T-helper 2 cell (primary cell): ENCODE measurements around the gene LSAMP.

Experiments
- DNase-seq, 5 experiments: peaks; one replicate each; pipeline versions ENCODE4 v3.0.0 to v3.0.0-alpha.2; 2012 to 2022

LSAMP gene

DNA sequence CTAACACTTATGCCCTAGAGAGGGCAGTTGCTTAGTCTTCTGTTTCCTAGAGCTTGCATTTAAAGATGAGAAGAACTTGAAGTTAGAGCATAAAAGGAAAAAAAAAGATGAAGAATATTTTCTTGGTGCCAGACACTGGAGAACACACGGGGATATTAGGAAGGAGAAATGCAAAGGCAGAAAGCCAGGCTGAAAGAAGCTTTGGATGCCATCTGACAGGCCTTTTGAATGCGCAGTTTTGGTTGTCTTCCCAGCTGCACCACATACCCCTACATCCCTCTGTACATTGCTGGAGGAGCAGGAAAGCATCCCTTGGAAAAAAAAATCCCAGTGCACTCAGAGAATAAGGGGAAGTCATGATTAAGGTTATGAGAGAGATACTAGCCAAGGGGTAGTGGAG, 443.1 kb downstream of the LSAMP start:
- DNase-seq, result no peak

DNA sequence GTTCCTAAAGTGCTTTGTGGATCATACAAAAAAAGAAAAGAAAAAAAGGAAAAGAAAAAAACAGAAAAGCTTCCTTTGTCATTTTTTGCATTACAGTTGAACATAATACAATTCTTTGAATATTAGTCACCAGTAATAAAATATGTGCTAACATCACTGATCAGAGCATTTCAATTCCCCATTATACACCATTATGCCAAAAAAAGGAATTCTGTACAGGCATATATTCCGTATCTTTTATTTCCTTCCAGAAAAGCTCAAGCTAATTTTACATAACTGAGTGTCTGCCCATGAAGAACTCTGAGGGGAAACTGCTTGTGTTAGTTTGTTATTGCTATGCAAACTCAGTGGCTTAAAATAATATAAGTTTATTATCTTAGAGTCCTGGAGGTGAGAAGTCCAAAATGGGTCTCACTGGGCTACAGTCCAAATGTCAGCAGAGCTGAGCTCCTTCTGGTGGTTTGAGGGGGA, 444.1 kb downstream of the LSAMP start:
- no peak for DNase-seq

DNA sequence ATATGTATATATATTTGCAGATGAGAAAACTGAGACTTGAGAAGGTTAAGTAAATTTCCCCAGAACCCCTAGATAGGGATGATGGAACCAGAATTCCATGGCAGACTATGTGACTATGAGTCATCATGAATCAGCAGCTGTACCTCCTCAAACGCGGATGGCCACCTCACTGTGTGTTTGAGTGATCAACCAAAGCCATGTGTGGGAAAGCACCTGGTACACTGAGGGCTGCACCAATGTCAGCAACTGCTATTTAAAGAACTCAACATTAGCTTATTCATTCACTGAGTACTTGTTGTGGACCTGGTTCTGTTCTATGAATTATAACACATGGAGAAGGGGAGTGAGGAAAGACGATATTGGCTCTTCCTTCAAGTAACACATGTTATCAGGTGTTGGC, 445.0 kb downstream of the LSAMP start:
- no peak for DNase-seq

DNA sequence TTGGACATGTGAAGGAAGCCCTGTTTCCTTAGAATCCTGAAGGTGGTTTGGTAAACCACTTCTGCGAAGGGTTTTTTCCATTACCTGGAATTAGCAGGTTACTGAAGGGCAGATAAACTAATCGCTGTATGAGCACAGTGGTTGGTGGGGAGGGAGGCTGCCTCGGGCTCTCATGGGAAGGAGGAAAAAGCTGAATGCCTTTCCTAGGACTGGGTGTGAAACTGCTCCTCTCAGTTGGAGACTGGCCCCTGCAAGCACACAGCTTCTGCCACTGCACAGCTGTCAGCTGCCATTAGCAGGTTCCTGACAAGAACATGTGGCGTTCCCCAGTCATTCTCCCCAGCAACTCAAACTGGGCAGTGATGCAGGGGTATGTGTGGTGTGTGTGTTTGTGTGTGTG, 445.7 kb downstream of the LSAMP start:
- DNase-seq, result no peak

DNA sequence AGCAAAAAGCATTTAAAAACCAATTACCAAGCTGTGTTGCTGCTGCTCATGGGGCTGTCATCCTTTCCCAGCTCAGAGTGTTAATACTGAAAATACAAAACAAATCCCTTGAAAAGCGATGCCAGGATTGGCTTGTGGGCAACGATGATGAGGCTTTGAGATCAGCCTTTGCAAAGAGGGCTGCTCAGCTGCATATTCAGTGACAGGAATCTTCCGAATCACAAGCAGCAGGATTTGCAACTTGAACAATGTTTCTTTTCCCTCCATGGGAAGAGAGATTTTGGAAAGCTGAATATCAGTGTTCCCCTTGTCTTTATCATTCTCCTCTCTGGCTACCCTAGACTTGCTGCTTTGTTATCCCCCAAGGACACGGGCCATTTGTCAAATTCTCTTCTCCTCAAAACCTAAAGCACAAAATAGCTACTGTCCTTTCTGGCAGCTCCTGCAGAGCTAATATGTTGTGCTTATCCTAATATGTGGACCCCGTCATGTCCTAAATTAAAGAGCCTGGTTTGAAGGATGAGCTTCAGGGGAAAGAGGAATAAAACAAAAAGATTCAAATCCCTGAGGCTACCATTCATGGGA, 446.2 kb downstream of the LSAMP start:
- no peak for DNase-seq

DNA sequence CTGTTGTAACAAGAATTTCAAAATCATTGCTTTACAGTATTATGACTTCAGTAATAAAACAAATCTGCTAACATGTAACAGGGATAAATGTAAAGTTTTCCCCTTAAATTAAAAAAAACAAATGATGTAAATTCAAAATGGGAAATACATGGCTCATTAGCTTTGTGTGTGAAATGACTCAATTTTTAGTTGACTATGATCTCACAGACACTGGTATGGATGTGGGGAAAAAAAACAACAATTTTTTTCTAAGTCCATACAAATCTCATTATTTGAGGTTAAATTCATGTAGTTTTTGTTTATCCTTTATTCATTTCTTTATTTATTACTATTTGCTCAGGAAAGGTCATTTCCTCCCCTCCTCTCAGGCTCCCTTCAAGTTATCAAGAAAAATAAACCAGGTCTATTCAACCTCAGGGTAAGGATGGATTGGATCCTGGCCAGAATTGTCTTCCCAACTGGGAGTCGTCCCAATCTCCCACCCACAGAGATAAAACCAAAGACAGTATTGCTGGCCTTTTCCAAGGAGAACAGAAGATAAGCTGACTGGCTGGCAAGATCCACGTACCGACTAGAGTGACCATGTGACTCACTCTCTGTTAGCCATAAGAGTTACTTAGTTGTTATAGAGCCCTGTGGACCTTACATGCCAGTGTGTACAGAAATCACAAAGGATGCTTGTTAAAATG, 448.7 kb downstream of the LSAMP start:
- DNase-seq, result no peak

DNA sequence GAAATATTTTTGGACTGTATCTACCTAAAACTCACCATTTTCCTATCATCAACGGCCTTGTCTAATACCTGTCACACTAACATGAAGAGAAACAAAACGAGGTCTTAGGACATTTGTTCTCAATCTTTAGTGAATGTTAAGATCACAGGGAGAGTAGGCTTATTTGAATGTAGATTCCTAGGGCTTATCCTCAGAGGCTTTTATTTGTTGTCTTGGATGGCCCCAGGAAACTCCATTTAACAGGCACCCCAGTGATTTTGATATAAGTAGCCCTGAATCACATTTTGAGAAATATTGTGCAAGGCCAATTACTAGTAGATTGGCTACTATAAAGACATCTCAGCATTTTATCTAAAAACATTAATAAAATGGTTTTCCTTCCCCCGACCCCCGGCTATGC, 454.6 kb downstream of the LSAMP start:
- no peak for DNase-seq

DNA sequence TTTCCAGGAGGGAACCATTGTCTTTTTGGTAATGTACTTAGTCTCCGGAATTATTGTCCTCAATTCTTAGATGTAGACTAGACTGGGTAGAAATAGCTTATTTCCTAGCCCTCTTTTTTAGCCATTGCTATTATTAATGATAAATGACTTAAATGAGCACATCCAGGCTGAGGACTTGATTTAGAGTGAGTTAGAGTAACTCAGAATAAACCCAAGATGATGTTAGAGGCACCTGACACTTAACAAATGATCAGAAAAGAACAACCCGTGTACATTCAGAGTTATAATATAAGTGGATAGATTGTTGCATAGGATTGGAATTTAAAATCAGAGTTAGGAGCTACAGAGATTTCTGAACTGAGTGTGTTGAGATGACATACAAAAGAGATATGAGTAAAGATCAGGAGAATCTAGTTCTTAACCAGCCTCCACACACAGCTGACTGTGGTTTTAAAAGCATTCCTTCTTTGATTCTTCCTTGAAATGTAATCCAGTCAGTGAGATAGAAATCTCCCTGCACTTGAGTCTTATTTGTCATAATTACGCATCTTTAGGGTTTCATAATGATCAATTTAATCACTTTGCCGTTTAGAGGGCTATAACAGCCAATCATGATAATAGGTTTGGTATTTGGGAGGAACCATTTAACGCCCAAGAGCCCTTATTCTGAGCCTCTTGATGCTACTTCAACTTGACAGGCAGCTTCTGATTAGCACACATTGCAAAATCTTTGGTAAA, 455.4 kb downstream of the LSAMP start:
- DNase-seq, result no peak

DNA sequence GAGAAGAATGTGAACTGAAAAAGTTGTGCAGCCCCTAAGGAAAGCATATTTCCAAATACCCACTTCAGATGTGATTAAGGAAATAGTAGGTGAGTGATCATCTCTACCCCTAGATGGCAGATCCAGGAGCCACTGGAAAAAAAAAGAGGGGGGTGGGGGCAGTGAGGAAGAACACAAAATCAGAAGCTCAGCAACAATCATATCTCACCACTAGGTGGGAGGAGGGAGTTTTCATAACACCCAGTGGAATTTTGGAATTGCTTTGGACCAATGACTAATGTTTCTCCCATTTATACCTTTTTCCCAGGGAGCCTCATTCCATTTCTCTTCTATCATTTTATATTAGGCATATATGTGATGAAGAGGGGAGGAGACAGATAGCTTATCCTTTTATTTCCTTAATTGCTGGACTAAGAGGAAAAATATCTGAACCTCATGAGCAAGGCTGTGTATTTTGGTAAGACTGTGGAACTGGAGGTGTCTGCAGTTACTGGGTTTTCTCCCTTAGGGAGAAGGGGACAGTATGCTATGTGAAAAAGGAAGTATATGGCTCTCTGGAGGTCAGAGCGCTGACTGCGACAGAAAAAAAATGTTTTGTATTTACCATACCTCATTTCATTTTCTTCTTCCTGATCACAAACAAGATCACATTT, 458.6 kb downstream of the LSAMP start:
- no peak for DNase-seq

DNA sequence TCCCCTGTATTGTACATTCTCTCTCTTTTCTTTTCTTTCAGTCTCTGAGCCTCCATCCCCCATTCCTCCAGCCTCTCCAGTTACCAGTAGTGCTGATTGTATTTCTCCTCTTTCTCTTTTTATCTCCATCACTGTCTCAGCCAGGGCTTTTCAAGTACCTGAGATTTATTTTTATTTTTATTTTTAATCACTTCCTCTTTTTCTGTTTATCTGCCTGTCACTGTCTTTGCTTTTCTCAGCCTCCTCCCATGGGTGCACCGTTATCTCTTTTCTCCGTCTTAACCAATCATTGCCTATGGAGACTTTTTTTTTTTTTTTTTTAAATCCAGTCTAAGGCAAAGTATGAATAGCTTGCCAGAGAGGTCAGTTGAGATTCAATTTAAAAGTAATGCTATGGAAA, 462.7 kb downstream of the LSAMP start:
- DNase-seq, result no peak

DNA sequence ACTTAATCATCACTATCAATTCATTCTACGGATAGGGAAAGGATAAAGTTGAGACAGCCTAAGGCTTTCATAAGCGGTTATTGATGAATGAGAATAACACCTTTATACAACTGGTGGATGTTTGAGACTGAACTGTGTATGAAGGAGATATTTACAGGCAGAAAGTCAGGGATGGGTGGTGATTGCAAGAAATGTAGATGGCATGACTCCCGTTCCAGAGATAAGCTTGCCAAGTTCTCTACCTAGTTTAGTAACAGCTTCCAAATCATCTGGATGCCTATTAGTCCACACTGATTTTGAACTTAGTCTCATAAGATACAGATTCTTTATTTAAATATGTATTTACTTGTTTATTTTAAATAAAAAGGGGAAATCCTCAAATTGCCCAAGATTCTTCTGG, 463.2 kb downstream of the LSAMP start:
- DNase-seq, result no peak

DNA sequence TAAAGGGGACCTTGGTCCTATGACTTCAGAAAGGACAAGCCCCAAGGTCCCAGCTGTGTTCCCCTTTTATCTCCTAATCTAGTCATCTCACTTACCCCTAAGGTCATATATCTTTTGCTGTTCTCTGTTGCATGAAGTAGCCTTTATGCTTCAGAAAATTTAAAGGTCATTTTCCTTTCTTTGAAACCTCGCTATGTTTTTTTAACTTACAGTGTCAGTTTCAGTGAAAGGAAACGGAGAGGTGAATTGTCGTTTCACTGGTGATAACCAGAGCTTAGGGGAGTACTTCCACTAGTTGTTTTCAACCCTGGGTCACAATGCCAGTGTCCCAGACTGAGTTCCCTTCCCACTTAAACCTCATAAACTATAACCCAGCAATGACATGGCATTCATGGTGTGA, 464.6 kb downstream of the LSAMP start:
- DNase-seq, result no peak

DNA sequence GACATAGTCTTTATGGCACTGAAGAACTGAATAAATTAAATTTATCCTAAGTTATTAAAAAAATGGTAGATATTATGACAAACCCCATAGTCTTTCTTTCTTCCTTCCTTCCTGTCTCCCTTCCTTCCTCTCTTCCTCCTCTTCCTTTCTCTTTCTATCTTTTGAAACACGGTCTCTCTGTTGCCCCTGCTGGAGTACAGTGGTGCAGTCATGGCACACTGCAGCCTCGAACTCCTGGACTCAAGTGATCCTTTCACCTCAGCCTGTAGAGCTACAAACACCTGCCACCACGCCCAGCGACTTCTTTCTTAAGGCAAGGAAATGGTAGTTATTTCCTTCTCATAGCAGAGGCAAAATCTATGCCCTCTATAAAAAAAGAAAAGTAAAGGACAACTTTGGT, 467.4 kb downstream of the LSAMP start:
- no peak for DNase-seq

DNA sequence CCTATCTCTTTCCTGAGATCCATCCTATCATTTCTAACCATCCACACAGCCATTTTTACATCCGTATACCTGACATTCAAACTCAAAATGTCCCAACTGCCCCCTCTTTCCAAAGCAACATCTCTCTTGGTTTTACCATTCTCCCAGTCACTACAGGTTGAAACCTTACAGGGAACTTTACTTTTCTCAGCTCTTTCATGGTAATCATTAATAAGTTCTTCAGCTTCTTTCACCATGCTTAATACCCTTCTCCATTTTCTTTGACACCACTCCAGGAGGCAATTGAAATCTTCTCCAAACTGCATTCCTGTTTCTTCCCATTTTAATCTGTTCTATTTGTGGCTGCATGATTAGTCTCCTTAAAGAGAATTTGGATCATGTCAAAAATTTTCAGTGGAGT, 469.5 kb downstream of the LSAMP start:
- DNase-seq, result no peak

DNA sequence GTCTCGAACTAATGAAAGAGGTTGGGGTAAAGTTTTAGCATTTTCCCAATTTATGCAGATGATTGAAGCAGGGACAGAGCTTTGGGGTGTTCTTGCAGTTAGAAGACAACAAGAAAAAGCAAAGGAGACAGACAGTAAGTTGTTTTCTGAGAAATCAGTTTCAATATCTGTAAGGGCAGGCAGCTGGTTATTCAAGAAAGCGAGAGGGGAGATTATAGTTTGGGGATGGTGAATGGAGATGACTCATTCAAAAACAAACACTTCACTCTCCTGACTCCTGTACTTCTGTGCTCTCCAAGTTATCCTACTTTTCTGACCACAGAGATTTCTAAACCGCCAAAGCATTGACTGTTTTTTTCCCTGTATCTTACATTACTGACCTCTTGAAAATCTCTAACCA, 469.9 kb downstream of the LSAMP start:
- DNase-seq, result no peak

DNA sequence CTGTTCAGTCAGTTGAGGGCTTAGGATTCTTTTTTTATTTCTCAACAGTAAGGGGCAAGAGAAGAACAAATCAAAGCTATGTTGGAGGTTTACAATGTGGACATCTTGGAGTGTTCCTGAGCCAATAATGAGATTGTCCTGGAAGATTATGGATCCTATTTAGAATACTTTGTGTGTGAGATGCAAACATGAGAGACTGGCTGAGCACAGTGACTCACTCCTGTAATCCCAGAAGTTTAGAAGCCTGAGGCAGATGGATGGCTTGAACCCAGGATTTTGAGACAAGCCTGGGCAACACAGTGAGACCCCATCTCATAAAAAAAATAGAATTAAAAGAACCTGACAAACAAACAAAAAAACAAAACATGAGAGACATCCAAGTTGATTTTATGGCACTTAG, 470.3 kb downstream of the LSAMP start:
- no peak for DNase-seq

DNA sequence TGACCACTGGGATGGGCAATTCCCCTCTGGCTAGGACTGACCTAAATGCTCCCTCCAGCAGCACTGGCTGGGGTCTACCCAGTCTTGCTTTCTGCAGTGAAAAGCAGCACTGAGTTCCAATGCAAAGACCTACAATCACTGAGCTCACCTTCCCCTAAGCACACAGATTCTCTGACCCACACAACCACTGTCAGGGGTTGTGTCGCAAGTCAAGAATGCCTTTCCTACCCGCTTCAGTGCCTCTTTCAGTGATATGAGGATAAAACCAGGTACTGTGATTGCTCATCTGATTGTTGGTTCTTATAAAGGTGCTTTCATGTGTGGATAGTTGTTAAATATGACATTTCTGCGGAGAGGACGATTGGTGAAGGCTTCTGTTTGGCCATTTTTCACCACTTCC, 476.4 kb downstream of the LSAMP start:
- DNase-seq, result no peak

DNA sequence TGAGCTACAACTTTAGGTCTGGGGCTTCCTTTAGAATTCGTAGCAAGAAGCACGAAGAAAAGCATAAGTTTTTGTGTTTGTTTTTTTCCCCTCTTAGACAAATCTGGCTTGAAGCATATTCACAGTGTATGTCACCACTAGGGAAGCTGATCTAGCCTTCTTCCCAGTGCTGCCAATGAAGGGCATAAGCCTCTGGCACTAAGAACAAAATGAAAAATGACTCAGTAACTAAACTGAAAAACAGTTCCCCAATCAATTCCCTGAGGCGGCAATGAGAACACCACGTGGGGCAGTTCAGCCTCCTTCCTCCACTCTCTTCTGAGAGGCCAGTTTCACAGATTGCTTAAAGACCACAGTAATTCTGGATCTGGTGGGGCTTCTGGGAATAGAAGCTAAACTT, 483.9 kb downstream of the LSAMP start:
- no peak for DNase-seq

DNA sequence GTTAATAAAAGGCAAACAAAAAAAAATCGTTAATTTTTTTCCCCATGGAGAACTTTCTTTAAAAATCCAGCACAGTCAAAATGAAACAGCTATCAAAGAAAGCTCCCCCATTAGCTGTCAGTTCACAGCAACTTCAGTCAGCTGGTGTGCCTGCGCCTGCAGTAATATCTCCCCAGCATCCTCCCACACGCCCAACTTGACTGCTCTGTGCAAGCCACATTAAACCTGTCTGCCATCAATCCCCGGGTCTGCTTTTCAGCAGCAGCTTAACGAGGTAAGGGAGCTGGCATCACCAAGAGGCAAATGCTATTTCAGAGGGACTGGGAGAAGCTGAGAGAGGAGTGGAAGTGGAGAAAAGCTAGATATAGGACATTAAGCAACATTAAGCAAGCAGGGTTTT, 484.5 kb downstream of the LSAMP start:
- DNase-seq, result peak in 1 of 5 experiments; percentile 43

DNA sequence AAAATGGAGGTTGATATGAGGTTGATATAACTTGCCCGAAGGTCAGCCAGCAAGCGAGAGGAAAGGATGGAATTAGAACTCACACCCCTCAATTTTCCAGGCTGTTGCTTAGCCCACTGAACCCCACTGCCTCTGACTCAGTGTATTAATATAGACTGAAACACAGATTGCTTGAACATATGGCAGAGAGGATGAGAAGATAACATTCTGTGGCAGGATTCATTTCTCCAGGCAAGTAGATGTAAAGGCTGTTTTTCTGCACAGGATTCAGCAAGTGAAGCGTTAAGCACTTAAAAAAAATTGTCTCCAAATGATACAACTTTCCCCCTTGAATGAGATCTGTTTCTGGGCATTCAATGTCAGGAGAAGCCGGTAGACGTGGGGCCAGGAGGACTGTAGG, 486.8 kb downstream of the LSAMP start:
- no peak for DNase-seq

DNA sequence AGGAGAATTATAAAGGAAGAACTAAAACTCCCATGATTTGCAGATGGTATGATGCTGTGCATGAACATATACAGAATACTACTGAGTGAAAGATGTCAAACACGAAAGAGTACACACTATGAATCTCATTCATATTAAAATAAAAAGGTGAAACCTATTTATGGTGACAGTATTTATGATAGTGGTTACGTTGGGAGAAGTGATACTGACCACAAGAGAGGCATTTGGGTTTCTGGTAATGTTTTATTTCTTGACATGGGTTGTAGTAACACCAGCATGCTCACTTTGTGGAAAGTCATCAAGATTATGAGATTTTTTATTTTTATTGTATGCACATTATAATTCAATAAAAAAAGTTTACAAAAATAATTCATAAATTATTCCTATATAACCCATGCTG, 498.0 kb downstream of the LSAMP start:
- no peak for DNase-seq

DNA sequence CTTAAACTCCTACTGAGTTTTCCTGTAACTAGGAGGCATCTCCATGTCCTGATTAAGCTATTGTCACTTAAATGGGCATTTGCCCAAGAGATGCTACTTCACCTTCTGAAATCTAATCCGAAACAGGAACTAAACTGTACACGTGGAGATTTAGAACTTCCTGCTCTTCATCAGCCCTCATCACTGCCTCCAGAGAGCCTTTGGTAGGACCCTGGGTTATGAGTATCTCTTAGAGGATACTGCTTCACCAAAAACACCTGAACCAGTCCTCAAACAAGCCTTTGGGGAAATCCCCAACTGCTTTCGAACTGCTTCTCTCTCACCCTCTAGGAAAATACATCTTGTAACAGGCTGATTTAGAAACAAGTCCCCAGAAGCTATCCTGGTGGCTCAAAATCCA, 501.7 kb downstream of the LSAMP start:
- DNase-seq, result no peak

DNA sequence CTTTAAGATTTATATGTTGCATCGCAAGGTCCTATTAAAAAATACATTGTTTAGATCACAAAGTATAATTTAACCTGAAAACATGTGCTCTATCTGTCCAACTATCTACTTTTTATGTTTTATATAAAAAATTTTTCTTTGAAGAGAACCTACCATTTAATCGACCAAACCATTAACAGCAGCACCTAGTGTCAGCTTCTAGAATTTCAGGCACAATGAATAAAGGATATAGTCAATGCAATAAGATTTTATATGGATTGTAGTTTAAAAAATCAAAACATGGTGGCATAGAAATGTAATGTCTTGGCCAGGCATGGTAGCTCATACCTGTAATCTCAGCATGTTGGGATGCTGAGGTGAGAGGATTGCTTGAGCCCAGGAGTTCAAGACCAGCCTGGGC, 508.2 kb downstream of the LSAMP start:
- no peak for DNase-seq

DNA sequence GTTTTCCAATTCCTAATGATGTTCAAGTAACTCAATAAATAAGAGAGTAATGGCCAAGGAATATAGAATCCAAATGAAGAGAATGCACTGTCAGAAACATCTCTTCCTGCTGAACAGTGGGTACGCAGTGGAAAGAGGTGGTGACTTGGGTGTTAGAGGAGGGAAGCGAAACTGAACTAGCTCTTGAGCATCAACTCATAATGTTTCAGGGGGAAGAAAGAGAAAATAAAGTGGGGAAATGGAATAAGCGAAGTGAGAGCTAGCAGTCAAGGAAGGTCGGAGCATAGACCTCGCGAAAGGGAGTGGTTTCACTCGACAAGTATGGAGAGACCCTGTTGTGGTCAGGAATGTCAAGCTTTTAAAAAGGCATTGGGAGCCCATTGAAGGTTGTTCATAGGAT, 512.5 kb downstream of the LSAMP start:
- DNase-seq, result no peak
